T-helper 2 cell treated with Interferon-gamma antibody and Interleukin-4, amounts not matched to agents 5 μg/mL and 100 μg/mL, for 36 hours (primary cell): ENCODE measurements around the gene BPHL.
"Not testable (repeated sequence)": the region's sequence is repeated elsewhere in the genome, so short reads cannot be mapped to it uniquely, and the experiment has no call there.

ENCODE experiments used
- DNase-seq: peaks from one replicate; pipeline ENCODE4 v3.0.0; 2021; ENCODE audit warnings: low spot score
- H3K27ac Mint-ChIP-seq: one replicate; pipeline ENCODE4 v1.8.0; 2021; ENCODE audit warnings: mild to moderate bottlenecking, mixed read lengths
- H3K27me3 Mint-ChIP-seq: one replicate; pipeline ENCODE4 v1.8.0; 2021; ENCODE audit warnings: low read depth, mixed read lengths
- H3K36me3 Mint-ChIP-seq: one replicate; pipeline ENCODE4 v1.8.0; 2021; ENCODE audit warnings: low read depth, mixed read lengths
- H3K4me1 Mint-ChIP-seq: one replicate; pipeline ENCODE4 v1.8.0; 2021; ENCODE audit warnings: low read depth, mixed read lengths
- H3K4me3 Mint-ChIP-seq: one replicate; pipeline ENCODE4 v1.8.0; 2022; ENCODE audit warnings: mild to moderate bottlenecking, moderate library complexity, mixed read lengths
- H3K9me3 Mint-ChIP-seq: one replicate; pipeline ENCODE4 v1.8.0; 2021; ENCODE audit warnings: mixed read lengths

BPHL gene

DNA sequence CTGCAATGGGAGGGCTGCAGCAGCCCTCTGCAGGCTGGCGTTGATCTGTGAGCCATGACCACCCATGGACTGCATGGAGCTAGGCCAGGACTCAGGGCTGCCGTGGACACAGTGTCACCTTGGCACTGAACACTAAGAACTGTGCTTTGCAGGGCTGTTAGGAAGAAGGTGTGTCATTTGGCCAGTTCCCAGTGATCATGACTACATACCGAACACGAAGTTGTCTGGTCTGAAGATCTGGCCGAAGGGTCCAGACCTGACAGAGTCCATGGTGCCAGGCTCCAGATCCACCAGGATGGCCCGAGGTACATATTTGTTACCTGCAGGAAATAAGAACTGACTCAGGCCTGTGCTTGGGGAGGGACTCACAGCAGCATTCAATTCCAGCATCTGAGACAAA, 36.9 kb downstream of the BPHL start:
- Mint-ChIP-seq H3K27me3 (peaks cover 36% of the 10 kb centered on the region), H3K4me1 (peaks cover 15% of the 10 kb centered on the region), H3K4me3 (peak overlapping the region; percentile 80)
- not testable (repeated sequence) for H3K27ac Mint-ChIP-seq, H3K9me3 Mint-ChIP-seq, DNase-seq, H3K36me3 Mint-ChIP-seq

DNA sequence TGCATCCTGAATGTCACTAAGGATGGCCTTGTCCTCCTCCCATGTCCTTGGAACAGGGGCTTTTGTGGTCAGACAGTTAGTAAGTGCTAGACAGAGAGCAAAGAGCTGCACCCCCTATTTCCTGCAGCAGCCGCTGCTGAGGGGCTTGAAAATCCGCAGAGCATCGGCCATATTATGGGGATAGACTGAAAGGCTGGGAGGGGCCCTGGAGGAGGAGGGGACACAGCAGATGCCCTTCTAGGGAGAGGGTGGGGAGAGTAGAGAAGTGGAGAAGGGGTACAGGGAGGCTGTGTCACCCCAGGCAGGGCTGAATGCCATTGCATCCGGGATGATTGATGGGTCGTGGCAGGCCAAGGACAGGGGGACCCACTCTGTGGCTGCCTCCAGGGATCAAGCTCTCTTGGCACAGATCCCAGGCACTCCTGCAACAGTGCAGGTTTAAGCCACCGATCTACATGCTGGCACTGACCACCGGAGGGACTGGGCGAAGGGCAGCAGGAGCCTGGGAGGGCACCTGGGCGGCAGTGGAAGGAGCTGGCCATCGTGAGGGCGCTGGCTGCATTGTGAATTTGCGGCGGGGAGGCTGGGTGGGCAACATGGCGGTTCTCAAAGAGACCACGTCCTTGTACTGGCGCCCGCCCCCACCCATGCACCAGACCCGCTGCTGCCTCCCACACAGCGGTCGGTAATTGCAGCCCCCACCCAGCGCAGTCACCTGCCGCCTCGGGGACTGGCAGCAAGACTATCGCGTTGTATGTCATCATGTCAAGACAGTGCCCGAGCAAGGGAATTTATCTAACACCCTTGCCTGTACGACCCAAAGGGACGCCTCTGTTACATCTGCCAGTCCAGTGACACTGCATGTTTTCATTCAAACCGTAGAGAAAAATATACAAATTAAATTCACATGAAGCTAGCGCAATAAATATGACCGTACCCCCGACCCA, 37.9 kb downstream of the BPHL start:
- Mint-ChIP-seq H3K27ac (peak overlapping the region; percentile 82), H3K27me3 (peaks cover 46% of the 10 kb centered on the region)
- DNase-seq = peak; percentile 16

DNA sequence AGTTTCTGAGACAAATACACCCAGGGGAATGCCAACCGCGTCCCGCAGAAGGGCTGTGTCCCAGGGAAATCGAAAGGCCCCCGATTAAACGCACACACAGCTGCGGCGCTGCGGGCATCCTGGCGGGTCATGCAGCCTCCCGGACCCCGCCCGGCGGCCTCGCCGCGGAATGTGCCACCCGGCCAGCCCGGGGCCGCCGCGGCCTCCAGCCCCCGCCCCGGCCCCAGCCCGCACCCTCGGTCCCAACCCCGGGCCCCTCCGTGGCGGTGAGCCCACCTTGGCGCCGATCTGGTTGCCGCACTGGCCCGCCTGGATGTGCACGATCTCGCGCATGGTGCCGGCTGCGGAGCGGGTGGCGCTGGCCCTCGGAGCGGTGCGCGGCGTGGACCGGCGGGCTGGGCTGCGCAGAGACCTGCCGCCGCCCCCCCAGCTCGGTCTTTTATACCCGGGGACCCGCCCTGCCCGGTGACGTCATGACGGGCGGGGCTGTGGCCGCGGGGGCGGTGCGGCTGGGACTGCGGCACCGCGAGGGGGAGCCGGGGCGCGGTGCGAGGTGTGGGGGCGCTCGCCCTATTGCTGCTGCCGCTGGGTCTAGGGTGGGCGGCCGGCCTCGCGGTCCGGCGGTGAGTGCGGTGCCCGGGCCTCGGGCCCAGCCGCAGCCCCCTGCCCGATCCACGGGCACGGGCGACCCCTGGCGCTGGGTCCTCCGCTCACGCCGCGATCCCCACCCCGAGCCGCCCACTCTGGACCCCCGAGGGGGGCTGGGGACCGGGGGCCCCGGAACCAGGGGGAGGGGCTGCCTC, 38.8 kb downstream of the BPHL start, which contains the start of gene TUBB2A:
TSS of gene TUBB2A (minus strand) at position 414 of the 803 bp plus-strand sequence. CDS start at position 333, 81 bp downstream.
- Mint-ChIP-seq H3K27ac (peak within 1 kb of the TSS; percentile 82), H3K36me3 (peaks cover 3% of the 10 kb centered on the region), H3K4me3 (peak within 1 kb of the TSS; percentile 80), H3K27me3 (peaks cover 52% of the 10 kb centered on the region), H3K4me1 (peaks cover 16% of the 10 kb centered on the region), H3K9me3 (peaks cover 3% of the 10 kb centered on the region)
- DNase-seq = peak; percentile 85

More for the DNA sequence above, 37.9 kb downstream of the BPHL start:
- peak overlapping the region; percentile 80 for H3K4me3 Mint-ChIP-seq
- H3K9me3 Mint-ChIP-seq, H3K36me3 Mint-ChIP-seq: not testable (repeated sequence)
- H3K4me1 Mint-ChIP-seq = peaks cover 16% of the 10 kb centered on the region

DNA sequence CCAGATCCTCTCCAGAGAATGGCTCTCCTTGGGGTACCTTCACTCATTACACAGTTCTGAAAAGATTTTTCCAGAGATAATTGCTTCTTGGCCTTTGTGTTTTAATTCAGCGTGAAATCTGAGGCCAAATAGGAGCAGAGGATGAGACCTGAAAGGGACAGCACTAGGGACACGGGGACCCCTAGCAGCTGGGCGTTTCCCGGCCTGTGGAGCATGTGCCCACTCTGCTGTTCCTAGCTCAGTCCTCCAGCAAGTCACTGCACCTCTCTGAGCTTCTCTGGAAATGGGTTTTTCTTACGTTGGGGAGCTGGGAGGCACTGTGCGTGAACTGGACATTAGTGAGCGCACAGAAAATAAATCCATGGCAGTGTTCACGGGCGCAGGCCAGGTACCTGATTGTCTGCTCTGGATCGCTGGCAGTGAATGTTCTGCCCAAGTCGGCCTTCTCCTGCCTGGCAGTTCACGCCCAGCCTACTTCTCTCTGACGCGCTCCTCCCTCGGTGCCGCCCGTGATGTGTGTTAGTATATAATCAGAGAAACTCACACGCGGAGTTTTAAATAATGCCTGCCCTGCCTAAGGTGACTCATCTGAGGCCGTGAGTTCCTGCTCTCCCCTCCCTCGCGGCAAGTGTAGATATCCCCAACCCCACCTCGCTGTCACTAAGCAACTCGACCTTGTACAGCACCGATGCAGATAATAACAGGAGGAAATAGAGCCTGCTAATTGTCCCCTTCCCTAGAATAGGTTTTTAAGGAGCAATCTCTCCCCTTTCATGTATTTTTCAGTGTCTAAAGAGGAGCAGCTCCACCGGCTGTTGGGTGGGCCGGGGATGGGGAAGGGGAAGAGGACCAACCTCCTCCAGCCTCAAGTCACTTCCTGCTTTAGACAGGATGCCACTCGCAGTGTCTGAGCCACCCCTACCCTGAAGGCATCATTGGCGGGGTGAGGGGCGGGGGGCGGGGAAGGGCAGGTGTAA, 41.6 kb downstream of the BPHL start:
- peak overlapping the region; percentile 39 for H3K4me3 Mint-ChIP-seq
- DNase-seq = peak; percentile 18
- H3K36me3 Mint-ChIP-seq = peaks cover 5% of the 10 kb centered on the region
- peaks cover 62% of the 10 kb centered on the region for H3K27me3 Mint-ChIP-seq
- no peak overlapping the region for H3K27ac Mint-ChIP-seq
- H3K9me3 Mint-ChIP-seq = peaks cover 3% of the 10 kb centered on the region
- H3K4me1 Mint-ChIP-seq = peaks cover 23% of the 10 kb centered on the region

DNA sequence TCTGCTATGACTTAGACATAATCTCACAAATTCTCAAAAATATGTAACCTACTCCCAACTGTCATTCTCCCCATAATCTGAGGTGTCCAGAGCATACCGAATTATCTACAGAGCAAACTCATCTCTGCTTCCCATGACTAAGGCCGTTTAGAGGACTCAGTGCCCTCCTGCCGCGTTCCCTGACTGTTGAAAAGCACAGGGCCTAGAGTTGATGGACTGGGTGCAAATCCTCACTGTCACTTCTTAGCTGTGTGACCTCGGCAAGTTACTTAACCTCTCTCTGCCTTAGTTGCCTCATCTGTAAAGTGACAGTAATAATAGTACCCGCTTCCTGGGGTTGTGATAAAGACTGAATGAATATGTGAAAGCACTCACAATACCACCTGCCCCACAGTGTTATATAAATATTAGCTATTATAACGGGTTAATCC, 43.6 kb downstream of the BPHL start:
- peaks cover 3% of the 10 kb centered on the region for H3K9me3 Mint-ChIP-seq
- H3K4me3 Mint-ChIP-seq = peak overlapping the region; percentile 60
- no peak overlapping the region for H3K27ac Mint-ChIP-seq
- H3K4me1 Mint-ChIP-seq = peaks cover 18% of the 10 kb centered on the region
- H3K27me3 Mint-ChIP-seq = peaks cover 66% of the 10 kb centered on the region
- peaks cover 5% of the 10 kb centered on the region for H3K36me3 Mint-ChIP-seq
- DNase-seq = no peak

DNA sequence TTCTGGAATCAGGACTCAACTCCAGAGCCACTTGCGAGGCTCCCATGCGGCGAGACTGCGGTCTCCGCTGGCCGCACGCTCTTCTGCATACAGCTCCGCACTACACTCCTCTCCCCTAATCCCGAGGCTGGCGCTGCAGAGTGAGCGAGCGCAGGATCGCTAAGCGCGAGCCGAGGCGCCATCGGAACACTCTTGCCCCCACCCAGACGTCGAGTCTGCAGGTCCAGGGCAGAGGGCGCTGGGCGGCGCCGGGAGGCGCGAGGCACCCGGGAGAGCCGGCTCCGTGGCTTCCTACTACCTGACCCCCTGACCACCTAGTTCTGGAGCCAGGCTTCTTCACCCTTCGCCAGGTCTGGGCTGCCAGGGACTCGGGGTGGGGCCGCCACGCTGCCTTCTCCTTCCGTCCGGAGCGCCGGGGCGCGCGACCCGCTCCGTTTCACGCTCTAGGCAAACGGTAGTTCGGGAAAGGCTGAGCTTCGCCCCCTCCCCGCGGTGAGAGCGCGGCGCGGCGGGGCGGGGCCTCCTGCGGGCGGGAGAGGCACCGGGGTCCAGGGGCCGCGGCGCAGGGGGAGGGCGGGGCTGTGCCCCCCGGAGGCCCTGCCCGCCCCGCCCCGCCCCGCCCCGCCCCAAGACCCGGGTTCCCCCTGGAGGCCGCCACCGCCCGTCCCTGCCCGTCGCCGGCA, 44.2 kb downstream of the BPHL start:
- H3K36me3 Mint-ChIP-seq = peaks cover 5% of the 10 kb centered on the region
- peaks cover 70% of the 10 kb centered on the region for H3K27me3 Mint-ChIP-seq
- peak overlapping the region; percentile 86 for H3K4me3 Mint-ChIP-seq
- peak overlapping the region; percentile 56 for H3K27ac Mint-ChIP-seq
- H3K9me3 Mint-ChIP-seq = peaks cover 3% of the 10 kb centered on the region
- H3K4me1 Mint-ChIP-seq = peaks cover 18% of the 10 kb centered on the region
- peak; percentile 46 for DNase-seq

DNA sequence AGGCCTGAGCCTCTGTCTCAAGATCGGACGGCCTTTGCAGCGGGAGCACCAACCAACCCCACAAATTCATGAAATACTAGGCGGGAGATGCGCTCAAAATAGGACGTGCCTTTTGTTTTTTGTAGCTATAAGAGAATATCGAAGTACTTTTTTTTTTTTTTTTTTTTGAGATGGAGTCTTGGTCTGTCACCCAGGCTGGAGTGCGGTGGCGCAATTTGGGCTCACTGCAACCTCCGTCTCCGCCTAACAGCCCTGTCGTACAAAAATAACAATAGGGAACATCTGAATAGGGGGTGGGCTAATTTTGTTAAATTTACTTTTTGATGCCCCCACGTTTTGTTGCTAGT, 44.7 kb downstream of the BPHL start:
- Mint-ChIP-seq H3K27me3 (peaks cover 70% of the 10 kb centered on the region), H3K36me3 (peaks cover 5% of the 10 kb centered on the region), H3K27ac (peak overlapping the region; percentile 56), H3K9me3 (peaks cover 3% of the 10 kb centered on the region), H3K4me1 (peaks cover 16% of the 10 kb centered on the region), H3K4me3 (peak overlapping the region; percentile 86)
- no peak for DNase-seq

DNA sequence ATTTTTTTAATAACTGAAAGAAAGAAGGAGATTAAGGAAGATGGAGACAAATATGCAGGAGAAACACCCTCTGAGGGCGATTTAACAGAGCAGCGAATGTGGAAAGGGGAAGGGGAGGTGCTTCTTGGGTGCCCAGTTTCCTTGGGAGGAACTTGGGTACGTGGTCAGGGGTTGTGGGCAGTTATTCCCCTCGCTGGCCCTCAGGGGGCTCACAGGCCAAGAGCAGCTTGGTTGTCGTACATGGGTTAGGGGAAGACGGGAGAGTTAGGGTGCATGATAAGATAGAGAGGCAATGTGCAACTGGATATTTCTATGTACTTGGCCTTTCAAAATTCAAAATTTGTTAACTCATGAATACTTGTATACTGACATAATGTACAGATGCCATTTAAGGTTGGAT, 45.9 kb downstream of the BPHL start:
- Mint-ChIP-seq H3K36me3 (peaks cover 5% of the 10 kb centered on the region), H3K27me3 (peaks cover 62% of the 10 kb centered on the region), H3K9me3 (peaks cover 3% of the 10 kb centered on the region), H3K4me3 (no peak overlapping the region), H3K27ac (no peak overlapping the region), H3K4me1 (peaks cover 15% of the 10 kb centered on the region)
- no peak for DNase-seq

DNA sequence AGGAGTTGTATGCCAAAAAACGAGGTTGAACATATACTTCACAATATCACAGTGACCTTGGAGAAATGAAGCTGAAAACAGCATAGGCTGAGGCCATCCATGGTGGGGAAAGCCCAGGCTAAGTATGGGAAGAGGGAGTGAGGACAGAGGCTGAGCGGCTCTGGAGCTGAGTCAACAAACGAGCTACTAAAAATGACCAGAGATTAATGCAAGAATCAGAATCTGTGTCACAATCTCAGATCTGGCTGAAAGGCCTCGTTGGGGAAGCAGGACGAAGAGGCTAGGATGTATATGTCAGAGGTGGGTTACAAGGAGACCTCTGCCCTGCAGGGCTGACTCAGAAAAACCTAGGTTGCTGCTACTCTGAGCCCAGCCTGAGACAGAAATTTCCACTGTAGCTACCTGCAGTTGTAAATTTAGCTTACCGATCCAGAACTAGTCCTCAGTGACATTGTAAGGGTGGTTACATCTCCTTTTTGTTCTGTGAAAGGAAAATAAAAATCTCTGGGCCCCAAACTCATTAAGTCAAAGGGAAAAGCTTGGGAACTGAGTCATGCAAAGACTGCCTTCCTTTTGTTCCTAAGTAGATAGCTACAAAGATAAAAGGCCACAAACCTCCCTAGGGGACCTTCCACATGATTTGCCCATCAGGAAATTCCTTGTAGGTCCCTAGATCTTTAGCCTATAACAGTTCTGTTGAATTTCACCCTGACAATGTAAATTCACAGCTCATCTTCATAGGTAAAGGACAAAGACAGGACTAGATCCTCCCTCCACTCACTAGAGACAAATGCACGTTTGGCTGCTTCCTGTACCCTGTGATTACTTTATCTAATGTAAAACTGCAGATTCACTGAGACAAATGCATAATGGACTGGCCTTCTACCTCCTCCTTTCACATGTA, 47.4 kb downstream of the BPHL start:
- peaks cover 49% of the 10 kb centered on the region for H3K27me3 Mint-ChIP-seq
- no peaks in the 10 kb centered on the region for H3K9me3 Mint-ChIP-seq
- peaks cover 2% of the 10 kb centered on the region for H3K36me3 Mint-ChIP-seq
- H3K4me3 Mint-ChIP-seq = no peak overlapping the region
- no peak for DNase-seq
- H3K27ac Mint-ChIP-seq = no peak overlapping the region
- H3K4me1 Mint-ChIP-seq = peaks cover 7% of the 10 kb centered on the region

DNA sequence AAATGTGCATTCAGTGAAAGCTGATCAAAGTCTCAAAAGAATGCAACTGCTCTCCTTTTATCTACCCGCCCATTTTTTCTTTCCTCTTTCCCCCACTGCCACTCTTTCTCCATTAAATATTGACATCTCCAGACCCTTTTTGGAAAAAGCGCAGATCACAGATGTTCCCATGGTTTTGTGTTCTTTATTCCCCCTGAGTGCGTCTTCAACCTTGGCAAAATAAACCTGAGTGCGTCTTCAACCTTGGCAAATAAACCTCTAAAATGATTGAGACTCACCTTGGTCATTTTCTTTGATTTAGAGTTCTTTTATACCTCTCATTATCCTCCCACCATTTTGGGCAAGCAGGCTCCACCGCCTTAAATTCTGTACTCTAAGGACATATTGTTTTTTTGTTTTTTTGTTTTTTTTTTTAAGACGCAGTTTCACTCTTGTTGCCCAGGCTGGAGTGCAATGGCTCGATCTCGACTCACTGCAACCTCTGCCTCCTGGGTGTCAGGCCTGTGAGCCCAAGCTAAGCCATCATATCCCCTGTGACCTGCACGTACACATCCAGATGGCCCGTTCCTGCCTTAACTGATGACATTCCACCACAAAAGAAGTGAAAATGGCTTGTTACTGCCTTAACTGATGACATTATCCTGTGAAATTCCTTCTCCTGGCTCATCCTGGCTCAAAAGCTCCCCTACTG, 48.2 kb downstream of the BPHL start:
- peaks cover 42% of the 10 kb centered on the region for H3K27me3 Mint-ChIP-seq
- not testable (repeated sequence) for H3K36me3 Mint-ChIP-seq, H3K4me1 Mint-ChIP-seq, H3K4me3 Mint-ChIP-seq, DNase-seq, H3K9me3 Mint-ChIP-seq, H3K27ac Mint-ChIP-seq

DNA sequence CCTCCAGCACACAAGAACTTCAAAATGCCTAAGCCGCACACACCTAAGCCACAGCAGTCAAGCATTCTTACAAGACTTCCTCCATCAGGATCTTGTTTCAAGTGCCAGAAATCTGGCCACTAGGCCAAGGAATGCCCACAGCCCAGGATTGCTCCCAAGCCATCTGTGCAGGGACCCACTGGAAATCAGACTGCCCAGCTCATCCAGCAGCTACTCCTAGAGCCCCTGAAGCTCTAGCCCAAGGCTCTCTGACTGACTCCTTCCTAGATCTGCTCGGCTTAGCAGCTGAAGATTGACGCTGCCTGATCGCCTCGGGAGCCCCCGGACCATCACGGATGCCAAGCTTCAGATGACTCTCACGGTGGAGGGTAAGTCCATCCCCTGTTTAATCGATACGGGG, 49.5 kb downstream of the BPHL start:
- H3K9me3 Mint-ChIP-seq, H3K27ac Mint-ChIP-seq, DNase-seq, H3K36me3 Mint-ChIP-seq, H3K4me3 Mint-ChIP-seq, H3K4me1 Mint-ChIP-seq: not testable (repeated sequence)
- H3K27me3 Mint-ChIP-seq = peaks cover 33% of the 10 kb centered on the region

DNA sequence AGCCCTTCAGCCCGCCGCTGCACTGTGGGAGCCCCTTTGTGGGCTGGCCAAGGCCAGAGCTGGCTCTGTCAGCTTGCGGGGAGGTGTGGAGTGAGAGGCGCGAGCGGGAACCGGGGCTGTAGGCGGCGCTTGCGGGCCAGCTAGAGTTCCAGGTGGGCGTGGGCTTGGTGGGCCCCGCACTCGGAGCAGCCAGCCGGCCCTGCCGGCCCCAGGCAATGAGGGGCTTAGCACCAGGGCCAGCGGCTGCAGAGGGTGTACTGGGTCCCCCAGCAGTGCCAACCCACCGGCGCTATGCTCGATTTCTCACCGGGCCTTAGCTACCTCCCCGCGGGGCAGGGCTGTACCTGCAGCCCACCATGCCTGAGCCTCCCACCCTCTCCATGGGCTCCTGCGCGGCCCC, 52.2 kb downstream of the BPHL start:
- peaks cover 21% of the 10 kb centered on the region for H3K27me3 Mint-ChIP-seq
- H3K4me3 Mint-ChIP-seq, H3K36me3 Mint-ChIP-seq, H3K9me3 Mint-ChIP-seq, H3K27ac Mint-ChIP-seq, H3K4me1 Mint-ChIP-seq, DNase-seq: not testable (repeated sequence)
